A549 treated with GW870086 at 1 μM for 4 hours (cell line): ENCODE data around the gene DSC1. TPM values are rescaled to one million over a fixed set of nuclear protein-coding genes. Genes with fewer than 3 reads are reported as not detected.

Experiments used
- total RNA-seq: library from RNA; stranded (reverse); fragments of 200-300 nt; extraction: Qiagen RNA extraction; gene quantifications from 5 replicates; pipeline ENCODE4 v1.2.3, GENCODE V29; 2022; ENCODE audit warnings: low read depth

DSC1 gene
- not detected in 5 replicates for total RNA-seq

DNA sequence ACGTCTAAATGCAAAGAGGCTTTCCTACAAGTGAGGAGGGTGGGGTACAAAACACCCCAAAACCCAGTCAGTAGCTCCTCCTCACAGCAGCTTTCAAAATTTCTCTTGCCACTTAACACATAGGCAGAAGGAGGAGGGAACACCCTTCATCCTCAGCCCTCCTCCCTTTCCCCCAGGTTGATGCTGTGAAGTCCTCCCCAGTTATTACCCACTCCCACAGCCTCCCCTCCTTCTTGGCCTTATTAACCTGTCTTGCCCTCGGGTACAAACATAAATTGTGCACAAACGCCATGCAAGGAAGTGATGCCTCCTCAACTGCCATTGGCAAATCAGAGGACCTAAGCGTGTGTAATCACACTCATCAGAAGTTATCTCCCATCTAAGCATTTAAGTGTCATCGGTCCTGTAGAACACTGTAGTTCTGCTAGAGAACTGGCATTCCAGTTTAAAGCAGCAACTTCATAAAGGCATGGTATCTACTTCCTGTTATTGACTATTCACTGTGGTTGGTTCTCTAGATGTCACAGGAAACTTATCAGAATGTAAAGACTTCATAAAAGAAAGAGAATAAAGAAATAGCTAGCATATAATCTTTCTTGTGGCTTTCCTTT, at the start of gene DSC1:
Gene DSC1, minus strand, starts transcription at position 32 of the 611 bp plus-strand sequence. CDS start 262 bp downstream, outside the sequence.

GRCh38 chr18:31102025-31102684, 60.5 kb downstream of the DSC1 start, which contains the start of gene DSC2:
TSS of gene DSC2 (minus strand) at chr18:31102421. CDS start at chr18:31101971, 450 bp downstream.

Other genes with a start within 250 kb of the DSC1 start
- gene DSC3, start 120.1 kb downstream of the DSC1 start, total RNA-seq, result 1.2 to 1.7 TPM (median 1.5 TPM) in 5 replicates
- gene DSC2, start 60.4 kb downstream of the DSC1 start, total RNA-seq, result 0.65 to 1.3 TPM (median 1.1 TPM) in 5 replicates
- gene DSG1, start 155.3 kb upstream of the DSC1 start, total RNA-seq, result not detected in 5 replicates
- gene DSG4, start 213.9 kb upstream of the DSC1 start, total RNA-seq, result not detected in 5 replicates